RKO (cell line): ENCODE results near the gene COL23A1.

Source experiments
- DNase-seq: peaks from one replicate; pipeline ENCODE4 v3.0.0-alpha.2; 2016; ENCODE audit warnings: low spot score

COL23A1 gene

DNA sequence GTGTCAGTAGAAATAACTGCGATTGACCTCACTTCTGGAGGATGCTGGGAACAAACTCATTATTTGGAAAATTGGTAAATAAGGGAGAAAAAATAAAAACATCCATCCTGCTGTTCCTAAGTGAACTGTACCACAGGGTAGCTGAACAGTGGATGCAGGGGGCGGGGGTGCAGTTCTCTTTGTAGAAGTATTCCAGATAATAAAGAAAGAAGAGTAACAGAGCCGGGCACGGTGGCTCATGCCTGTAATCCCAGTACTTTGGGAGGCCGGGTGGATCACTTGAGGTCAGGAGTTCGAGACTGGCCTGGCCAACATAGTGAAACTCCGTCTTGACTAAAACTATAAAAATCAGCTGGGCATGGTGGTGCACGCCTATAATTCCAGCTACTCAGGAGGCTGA lies 132.1 kb downstream of the COL23A1 start:
- DNase-seq, result no peak

DNA sequence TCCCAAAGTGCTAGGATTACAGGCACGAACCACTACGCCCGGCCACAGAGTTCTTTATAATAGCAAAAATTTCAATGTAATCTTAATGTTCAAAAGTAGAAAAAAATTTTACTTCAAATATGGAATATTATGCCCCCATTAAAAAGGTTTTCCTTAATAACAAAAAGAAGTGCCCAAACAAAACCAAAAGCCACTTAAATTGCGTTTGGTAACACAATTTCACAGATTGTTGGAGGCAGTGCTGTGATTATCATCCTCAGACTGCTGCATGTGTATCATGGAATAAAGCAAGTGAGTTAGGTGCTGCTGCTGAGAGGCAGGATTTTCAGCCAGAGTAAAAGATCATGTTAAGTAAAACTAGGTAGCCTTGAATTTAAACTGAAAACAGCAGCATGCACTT lies 132.7 kb downstream of the COL23A1 start:
- no peak for DNase-seq

DNA sequence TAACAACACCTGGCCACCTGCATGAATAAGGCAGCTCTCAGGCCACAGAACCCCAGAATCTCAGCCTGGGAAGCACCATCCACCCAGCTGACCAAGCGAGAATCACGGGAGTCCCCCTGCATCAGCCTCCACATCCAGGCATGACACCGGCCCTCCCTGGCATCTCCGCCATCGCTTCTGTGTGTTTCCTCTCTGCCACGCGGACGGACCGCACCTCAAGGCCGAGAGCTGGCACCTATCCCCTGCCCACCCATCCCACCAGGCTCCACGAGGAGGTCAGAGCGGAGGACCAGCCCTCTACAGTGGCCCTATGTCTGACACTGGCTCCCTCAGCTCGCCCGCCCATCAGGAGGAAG lies 134.7 kb downstream of the COL23A1 start:
- DNase-seq, result no peak

DNA sequence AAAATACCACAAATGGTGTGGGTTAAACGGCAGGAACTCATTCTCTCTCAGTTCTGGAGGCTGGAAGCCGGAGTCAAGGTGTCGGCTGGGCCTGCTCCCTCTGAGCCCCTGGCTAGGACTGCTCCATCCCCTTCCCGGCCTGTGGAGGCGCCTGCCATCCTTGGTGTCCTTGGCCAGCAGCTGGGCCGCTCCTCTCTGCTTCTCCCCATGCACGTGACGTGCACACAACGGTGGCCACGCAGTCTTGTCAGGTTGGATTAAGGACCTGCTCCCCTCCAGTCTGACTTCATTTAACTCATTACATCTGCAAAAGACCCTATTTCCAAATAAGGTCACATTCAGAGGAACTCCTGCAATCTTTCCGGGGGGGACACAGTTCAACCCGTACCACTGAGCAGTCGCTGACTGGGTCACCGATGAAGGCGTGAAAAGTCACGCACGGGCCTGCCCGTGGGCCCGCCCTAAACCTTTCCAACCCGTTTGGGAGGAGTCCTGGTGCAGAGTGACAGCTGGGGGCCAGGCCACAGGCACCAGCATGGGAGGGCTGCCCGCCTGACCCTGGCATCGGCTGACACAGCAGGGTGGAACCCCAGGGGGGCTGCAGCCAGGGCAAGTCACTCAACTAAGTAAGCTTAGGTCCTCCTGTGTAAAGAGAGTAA lies 135.2 kb downstream of the COL23A1 start:
- no peak for DNase-seq

DNA sequence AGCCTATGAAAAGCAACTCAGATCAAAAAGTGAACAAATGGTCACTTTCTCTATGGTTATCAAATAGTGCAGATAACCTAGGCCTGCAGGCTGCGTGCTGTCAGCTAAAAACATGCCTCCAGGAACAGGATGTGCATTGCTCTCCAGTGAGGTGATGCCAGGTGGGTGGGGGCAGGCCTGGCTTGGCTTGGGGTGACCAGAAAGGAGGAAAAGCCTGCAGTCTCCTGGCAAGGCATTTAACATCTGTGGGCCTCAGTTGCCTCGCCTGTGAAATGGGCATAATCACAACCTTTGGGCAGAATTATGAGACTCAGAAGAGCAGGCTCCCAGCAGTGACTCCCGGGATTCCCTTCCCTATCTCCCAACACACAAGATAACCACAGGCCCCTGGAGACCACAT lies 135.9 kb downstream of the COL23A1 start:
- DNase-seq, result no peak

DNA sequence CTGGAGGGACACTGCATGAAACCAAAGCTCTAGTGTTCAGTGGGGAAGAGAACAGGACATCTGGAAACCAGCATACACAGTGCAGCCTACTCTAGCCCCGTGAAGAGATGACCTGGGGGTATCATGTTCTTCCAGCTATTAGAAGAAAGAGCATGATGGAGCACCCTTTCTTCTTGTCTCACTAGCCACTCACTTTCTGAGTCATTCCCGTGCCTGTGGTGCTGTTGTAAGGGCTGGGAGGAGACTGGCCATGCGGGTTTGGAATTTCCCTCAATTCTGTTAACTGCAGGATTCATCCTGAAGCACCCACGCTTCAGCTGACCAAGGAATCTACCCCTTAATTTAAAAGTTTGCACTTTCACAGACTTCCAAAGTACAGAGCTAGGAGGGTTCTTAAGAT lies 137.0 kb downstream of the COL23A1 start:
- peak; percentile 24 for DNase-seq

DNA sequence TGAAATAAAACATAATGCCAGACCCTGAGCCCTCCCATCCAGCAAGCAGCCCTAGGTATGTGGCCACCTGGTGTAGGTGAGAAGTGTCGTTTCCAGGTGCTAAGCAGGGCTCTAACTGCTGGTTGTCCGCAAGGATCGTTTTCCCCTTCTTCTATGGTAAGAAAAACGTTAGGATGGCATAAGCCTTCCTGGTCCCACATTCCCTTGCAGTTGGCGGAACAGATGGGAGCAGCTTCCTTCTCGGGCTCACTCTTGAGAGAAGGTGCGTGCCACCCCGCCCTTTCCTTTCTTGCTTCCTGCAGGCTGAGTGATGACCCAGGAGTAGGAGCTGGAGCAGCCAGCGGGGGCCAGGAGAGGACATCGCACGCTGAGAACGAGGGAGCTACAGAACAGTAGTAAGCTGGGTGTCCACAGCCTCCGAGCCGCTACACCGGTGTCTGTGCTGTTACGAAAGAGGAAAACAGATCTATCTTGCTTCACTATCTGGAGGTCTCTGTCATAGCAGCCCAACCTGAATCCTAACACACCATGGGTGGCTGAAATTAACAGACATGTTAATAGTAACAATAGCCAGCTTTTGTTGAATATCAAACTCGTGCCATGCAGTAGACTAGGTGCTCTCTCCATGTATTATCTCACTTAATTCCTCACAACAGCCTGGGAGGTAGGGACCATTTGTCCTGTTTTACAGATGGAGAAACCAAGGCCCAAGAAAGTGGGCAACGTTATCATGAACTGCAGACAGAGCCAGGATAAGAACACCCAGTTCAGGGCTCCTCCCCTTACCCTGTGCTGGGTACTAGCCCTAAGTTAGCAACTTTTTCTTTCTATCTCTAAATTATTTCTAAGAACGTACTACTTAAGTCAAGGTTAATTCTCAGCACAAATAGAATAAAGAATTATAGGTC lies 139.8 kb downstream of the COL23A1 start:
- no peak for DNase-seq

DNA sequence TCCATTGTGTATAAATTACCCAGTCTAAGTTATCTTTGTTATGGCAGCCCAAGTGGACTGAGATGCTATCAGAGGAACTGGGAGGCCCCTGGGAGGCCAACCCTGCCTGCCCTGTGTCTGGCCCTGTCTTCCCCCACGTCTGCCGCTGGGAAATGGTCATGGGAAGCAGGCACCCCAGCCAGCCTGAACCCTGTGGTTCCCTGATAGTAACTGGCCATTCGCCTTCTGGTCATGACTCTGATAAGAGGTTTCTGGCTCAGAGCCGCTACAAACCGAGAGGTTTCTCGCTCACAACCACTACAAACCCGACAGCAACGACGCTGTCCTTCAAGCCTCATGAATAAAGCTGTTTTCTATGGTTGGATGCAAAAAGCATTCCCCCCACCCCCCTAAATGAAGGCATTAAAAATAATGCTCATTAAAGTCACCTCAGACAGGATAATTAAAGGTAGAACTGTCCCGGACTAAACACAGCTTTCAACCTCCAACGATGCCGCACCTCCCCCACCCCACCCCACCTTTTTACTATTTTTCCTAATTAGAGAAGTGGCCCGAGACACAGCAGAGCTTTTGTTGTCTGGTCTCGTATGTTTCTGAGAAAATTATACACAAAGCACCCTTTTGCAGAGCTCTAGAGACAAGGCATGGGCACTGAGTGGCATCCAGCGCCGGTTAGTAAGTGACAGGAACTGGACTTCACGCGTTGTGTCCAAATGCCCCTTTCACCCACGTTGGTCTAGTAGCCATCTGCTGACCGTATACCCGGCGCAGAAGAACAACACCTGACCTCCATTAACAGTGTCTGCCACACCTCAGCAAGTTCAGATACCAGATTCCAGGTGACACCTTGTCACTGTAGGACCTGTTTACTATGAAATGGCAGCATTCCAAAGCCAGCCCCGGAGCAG lies 140.8 kb downstream of the COL23A1 start:
- DNase-seq, result no peak

DNA sequence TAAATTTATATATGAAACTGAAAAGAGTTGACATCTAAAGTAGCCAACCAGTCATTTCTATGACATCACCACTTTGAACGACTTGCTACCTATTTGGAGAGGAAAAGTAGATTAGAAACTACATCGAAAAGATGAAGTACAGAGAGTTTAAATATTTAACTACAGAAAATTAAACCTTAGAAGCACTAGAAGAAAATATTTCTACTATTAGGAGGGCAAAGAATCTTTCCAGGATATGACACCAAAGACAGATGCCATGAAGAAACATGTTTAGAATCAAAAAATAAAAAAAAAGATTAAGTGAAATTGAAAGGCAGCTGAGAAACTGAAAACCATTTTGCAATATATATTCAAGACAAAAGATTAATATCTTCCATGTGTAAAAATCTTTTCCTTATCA lies 144.7 kb downstream of the COL23A1 start:
- DNase-seq, result no peak

DNA sequence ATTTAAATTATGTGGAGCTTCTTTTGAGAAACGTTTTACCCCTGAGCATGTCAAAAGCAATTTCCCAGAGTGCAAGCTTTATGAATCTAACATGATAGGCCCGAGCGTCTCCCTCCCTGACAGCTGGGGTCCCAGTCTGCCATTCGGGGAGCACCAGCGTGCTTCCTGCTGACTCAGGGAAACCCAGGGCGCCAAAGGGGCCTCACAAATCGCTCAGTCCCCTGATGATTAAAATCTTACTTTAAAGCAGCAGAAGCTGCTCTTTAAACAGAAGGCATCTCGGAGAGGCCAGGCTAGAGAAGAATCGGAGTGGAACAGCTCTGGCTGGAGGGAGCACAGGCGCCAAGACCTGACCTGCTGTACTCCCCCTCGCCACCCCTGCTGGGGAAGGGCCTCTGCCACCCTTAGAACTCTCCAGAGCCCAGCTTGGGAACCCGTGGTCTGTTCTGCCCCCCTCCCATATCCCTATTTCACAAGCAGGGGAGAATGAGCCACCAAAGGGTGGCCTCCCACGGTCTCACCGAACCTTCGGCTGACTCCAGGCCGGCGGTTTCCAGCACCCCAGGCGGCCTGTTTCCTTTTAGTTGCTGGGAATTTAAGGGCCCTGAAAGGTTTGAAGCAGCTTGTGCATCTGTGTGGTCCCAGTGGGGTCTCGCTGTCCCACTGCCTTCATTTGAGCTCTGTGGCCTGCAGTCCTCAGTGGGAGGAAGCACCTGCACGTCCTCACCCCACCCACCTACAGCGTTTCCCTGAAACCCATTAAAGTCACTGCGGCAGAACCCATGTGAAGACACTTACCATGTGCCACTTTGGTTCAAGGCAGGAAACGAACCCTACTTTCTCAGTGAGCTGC lies 147.6 kb downstream of the COL23A1 start:
- DNase-seq, result no peak

DNA sequence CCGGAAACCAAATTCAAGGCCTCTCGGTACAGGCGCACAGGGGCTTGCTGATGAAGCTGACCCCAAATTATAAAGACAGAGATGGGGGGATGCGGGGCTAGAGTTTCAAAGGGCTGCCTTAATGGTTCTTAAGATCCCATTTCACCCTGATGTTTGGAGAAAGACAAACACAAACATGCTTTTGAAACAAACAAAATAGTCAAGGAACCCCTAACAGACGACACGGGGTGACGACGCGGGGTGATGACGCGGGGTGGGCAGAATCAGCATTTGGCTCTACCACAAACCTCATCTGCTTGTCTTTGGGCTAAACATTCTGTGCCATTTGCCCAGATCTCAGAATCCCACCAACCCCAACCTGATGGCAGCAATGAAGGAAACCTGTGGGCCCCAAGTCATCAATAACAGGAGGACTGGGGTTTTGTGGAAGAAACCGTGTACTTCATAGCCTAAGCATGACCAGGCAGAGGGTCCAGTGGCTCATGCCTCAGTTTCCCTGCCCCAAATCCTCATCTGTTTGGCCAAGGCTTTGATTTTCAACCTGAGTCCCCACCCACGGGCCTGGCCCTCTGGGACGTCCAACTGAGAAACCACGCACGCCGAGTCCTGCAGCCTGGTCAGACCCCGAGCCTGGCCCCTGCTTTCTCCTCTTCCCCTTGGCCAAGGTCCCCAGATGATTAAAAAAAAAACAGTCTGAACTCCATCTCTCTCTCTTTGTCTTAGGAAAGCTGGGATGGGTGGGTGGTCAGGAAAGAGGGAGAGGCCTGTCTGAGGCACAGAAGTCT lies 148.5 kb downstream of the COL23A1 start:
- DNase-seq, result no peak

DNA sequence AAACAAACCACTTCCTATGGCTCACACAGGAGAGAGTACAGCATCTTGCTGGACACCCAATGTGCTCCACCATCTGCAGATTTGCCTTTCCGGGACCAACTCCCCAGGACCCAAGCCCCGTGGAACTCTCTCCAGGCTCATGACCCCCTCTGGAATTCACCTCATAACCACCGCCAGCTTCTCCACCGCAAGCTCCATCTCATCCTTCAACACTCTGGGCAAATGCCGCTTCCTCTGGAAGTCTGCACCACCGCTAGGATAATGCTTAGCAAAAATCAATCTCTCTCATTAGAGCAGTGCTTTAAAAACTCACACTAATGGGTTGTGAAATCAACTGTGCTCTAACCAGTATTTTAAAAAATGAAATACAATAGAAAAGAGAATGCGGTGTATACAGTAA lies 150.0 kb downstream of the COL23A1 start:
- no peak for DNase-seq

DNA sequence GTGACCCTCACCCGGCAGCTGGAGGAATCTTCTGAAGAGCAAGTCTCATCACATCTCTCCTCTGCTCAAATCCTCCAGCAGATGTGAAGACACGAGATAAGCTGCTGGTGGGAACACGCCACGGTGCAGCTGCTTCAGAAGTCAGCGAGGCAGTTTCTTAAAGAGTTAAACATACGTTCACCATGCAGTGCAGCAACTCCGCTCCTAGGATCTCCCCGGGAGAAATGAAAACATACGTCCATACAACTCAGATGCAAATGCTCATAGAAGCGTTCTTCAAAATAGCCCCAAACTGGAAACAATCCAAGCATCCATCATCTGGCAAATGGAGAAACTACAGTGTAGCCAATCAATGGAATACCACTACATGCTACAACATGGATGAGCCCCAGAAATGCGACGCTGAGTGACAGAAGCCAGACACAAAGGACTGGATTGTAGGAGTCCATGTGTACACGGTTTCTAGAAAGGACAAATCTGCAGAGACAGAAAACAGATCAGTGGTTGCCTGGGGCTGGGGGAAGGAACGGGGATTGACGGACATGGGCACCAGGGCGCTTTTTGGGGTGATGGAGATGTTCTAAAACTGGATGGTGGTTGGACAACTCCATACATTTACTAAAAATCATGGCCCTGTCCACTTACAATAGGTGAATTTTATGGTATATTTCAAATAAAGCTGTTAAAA lies 150.6 kb downstream of the COL23A1 start:
- DNase-seq, result no peak

DNA sequence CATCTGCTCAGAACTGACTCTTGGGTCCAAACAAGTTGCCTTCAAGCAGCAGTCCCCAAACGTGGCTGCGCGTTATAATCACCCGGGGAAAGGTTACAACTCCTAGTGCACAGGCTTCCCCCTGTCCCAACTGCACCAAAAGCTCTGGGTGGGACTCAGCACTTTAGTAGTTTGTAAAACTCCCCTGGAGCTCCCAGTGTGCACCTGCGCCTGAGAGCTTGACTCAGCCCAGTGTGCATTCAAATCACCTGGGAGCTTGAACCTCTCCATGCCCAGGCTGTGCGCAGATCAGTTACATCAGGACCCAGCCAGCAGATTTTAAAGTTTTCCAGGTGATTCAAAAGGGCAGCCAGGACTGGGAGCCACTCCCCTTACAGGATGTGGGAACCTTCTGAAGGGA lies 151.4 kb downstream of the COL23A1 start:
- DNase-seq, result no peak

DNA sequence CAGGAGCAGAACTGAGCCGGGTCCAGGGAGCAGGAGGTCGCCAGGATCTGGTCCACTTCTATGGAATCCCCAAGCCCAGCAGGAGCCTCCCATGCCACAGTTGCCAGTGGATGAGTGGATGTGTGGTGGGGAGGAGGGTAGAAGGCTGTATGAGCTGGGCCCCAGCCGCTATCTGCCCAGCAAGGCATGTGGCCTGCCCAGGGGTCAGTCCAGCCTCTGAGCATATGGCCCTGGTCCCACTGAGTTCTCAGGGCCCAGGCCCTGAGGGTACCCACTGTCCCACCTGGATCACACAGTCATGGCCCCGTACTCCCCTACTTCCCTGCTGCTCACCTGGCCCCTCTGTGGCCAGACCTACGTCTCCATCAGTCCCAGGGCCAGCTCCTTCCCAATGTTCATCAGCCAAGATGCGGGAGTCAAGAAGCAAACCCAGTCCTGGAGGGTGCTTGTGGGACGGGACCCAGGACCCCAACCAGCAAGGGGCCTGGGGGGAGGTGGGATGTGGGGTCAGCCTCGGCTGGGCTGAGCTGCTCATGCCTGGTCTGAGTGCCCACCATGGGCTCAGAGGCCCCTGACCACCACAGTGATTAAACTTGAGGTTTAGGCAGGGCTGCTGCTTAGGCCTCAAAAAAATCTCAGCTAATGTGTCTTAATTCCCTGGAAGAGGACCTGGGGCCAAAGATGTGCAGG lies 152.7 kb downstream of the COL23A1 start:
- no peak for DNase-seq

DNA sequence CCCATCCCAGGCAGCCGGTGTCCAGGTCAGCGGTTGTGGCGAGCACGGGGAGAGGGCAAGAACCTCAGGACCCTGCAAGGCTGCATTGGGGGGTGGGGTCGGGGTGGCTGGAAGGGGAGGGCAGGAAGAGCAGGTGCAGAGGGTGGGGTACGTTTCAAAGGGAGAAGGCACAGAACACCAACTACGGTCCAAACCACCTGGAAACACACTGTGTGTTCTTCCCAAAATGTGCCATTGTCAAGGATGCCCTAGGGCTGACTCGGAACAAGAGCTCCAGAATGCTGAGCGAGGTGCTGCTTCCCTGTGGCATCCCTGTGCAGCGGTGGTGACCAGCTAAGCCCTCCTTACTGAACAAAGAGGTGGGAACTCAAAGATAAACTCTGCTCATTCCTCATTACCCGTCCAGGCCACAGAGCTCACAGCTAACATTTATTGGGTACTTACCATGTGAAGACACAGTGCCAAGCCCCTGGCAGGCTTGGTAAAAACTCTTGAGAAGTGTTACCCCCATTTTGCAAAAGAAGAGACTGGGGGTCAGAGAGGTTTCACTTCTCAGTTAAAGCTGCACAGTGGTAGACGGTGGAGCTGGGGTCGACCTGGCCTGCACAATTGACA lies 153.8 kb downstream of the COL23A1 start:
- DNase-seq, result no peak

DNA sequence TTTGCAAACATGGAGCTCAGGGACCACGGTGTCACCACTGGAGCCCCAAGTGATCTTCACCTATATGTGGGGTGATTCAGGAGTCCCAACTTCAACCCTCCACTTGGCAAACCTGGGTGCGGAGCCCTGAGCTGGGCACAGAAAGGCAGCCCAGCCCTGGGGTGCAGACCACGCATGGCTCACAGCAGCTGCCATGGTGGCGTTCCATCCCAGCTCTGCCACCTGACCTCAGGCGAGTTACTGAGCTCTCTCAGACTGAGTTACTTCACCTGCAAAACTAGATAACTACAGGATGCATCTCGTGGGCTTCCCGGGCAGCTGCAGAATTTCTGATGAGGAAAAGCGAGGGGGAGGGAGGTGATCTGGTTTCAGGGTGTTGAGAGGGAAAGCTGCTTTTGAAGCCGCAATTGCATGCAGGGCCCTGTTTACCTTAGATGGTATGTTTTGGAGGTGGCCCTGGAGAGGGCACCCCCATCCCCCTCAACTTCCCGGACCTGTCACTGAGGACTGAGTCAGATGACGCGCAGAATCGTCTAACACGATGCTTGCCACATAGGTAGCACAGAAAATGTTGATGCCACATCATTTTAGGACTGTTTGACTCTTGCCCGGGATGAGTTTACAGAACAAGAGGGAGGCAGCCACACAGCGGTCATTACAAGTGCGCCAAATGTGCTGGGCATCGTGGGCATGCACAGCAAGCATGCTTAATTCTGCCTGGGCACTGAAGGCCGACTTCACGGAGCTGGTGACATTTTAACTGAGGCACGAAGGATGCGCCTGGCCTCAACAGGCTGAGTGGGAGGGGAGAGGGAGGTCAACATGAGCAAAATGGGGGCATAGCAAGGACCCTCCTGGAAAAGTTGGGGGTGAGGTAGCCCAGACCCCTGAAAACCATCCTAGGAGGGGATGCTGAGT lies 154.6 kb downstream of the COL23A1 start:
- DNase-seq, result no peak

DNA sequence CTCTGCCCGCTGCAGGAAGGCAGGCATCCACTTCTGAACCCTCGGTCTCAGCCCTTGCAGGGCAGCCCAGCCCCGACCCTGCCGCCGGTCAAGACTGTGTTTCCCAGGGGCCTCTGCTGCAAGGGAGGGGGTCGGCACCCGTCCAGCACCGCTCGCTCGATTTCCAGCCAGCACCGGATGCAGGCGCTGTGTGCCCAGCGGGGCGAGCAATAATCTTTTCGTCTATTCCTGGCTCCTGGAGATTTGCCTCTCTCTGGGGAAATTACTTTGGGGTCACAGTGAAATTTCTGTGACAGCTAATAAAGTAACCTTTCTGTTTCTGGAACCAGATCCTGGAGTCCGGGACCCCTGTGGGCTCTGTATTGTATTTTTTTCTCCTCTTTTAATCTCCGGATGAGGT lies 155.3 kb downstream of the COL23A1 start:
- no peak for DNase-seq
